Measurements from ENCODE around the gene LRRC43. TPM values are rescaled to one million over a fixed set of nuclear protein-coding genes. Genes with fewer than 3 reads are reported as not detected.
A peak's percentile ranks its signal among the peaks of the same experiment; 100 is the strongest.
"Not testable (repeated sequence)": the region's sequence is repeated elsewhere in the genome, so short reads cannot be mapped to it uniquely, and the experiment has no call there.

LRRC43 gene
- polyA plus RNA-seq, 3 donors from 2014 or later = 0.52 to 6.2 (median 3.2) TPM

DNA sequence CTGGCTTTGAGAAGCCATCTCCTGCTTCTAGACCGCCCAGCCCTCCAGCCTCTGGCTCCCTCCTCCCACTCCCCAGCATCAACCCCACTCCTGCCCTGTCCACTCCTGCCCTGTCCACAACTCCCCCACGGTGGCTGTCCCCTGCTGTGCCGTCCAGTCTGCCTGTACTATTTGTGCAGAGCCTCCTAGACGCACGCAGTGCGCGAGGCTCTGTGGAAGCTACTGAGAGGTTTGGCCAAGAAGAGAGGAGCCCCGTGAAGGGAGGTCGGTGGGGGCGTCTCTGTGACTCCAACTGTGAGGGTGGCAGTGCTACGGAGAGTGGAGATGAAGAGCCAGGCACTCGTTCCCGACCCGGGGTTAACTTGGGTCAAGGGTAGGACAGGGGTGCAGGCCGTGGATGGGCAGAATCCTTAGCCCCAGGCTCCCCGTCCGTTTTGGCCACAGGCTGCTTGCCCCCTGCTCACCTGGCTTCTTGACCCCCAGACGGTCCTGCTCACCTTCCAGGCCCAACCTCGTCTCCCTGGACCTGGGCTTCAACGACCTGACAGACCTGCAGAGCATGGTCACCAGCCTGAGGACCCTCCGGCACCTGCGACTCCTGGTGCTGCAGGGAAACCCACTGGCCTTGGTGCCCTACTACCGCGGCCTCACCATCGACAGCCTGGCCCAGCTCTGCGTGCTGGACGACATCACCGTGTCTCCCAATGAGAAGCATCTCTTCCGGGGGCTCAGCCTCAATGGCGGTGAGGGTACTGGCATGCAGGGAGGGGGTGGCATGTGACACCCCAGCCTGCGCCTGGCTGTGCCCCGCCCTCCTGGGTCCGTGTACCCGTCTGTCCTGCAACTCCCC is 6.9 kb downstream of the LRRC43 start:
- Mint-ChIP-seq H3K4me3 (no peak overlapping the region), H3K27ac (peak overlapping the region in 1 of 6 donors; percentile 24), H3K9me3 (no peaks in the 10 kb centered on the region), H3K27me3 (ENCODE audit: low read depth in 3 of 3) (peaks cover 0 to 2% (median under 1%) of the 10 kb centered on the region in 3 donors), H3K4me1 (peaks cover 15 to 20% of the 10 kb centered on the region in 2 donors), H3K36me3 (peaks cover 5 to 18% (median 6%) of the 10 kb centered on the region in 3 donors)
- no peak for DNase-seq

DNA sequence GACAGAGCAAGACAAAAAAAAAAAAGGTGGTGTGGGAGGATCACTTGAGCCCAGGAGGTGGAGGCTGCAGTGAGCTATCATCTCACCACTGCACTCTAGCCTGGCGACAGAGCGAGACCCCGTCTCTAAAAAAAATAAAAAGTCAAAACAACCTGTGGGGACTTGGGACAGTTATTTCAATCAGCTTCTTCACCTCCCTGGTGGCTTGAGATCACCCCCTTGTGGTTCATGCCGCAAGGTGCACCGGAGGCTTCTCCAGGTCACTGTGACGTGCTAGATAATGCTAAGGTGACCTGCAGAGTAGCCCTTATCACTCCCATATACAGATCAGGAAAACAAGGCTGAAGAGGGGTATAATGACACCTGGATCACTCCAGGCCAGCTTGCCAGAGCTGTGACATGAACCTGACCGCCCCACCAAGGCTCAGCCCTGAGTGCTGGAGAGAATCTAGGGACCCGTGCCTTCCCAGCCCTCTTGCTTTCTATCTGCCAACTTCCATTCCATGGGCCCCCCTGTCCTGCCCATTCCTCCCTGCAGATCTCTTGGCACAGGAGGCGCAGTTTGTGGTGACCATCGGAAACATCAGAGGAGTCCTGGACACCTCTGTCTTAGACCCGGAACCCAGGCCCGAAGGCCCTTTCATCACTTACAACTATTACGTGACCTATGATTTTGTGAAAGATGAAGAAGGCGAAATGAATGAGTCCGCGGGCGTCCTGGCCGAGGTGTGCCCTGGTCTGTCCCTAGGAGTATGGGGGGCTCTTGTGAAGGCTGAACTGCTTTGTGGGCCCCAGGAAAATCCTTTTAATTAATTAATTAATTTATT is 8.1 kb downstream of the LRRC43 start:
- Mint-ChIP-seq H3K36me3 (peaks cover 10 to 25% (median 12%) of the 10 kb centered on the region in 3 donors), H3K27ac (peak overlapping the region in 3 of 6 donors; percentile 20 to 68 (median 42)), H3K4me3 (no peak overlapping the region), H3K9me3 (no peaks in the 10 kb centered on the region), H3K27me3 (ENCODE audit: low read depth in 3 of 3) (peaks cover 0 to 5% (median 2%) of the 10 kb centered on the region in 3 donors), H3K4me1 (peaks cover 8 to 10% of the 10 kb centered on the region in 2 donors)
- DNase-seq = peak; percentile 70 to 79 (median 73)

DNA sequence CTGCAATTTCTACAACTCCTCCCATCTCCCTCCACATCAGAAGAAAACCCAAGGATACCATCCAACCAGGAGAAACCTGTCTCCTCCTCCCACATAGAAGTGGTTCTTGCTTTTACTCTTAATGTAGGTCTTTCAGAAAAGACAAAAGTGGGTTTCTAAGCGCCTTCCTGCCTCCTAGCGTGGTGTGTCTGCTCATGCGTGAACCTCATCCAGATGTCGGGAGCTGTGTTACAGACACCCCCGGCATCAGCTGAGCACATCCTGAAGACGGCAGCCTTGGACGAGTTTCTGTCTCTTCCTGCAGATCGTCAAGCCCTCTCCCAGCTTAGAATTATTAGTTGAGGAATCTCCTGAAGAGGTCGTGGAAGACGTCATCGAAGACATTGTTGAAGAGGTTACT is 9.5 kb downstream of the LRRC43 start:
- peaks cover 0 to 5% (median 2%) of the 10 kb centered on the region in 3 donors for H3K27me3 Mint-ChIP-seq (ENCODE audit: low read depth in 3 of 3)
- no peak for DNase-seq
- peaks cover 10 to 25% (median 12%) of the 10 kb centered on the region in 3 donors for H3K36me3 Mint-ChIP-seq
- H3K4me1 Mint-ChIP-seq = peaks cover 8 to 12% of the 10 kb centered on the region in 2 donors
- no peaks in the 10 kb centered on the region for H3K9me3 Mint-ChIP-seq
- no peak overlapping the region for H3K4me3 Mint-ChIP-seq
- peak overlapping the region in 1 of 6 donors; percentile 17 for H3K27ac Mint-ChIP-seq

DNA sequence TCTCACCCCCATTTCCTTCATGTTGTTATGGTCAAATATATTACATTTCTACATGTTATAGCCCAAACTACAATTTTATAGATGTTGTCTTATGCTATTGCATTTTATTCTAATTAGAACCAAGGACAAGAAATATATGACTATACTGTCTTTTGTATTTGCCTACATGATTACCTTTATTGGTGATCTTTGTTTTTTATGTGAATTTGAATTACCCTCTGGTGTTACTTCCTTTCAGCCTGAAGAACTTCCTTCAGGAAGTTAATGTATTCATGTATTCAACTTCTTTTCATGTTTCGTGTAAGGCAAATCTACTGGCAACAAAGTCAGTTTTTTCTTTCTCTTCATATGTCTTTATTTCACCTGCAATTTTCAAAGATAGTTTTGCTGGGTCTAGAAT is 11.9 kb downstream of the LRRC43 start:
- no peak for DNase-seq
- Mint-ChIP-seq H3K27me3 (ENCODE audit: low read depth in 3 of 3) (peaks cover 0 to 5% (median 2%) of the 10 kb centered on the region in 3 donors), H3K36me3 (peaks cover 10 to 25% (median 12%) of the 10 kb centered on the region in 3 donors), H3K4me1 (peaks cover 8 to 14% of the 10 kb centered on the region in 2 donors), H3K4me3 (no peak overlapping the region), H3K9me3 (no peaks in the 10 kb centered on the region), H3K27ac (no peak overlapping the region)

DNA sequence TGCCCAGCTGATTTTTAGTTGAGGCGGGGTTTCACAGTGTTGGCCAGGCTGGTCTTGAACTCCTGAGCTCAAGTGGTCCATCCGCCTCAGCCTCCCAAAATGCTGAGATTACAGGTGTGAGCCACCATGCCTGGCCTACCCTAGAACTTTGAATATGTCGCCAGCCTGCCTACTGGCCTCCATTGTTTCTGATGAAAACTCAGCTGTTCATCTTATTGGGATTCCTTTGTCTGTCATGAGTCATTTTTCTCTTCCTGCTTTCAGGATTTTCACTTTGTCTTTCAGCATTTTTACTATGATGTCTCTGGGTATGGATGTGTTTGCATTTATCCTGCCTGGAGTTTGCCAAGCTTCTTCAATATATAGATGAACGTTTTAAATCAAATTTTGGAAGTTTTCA is 12.5 kb downstream of the LRRC43 start:
- H3K4me1 Mint-ChIP-seq = peaks cover 8 to 14% of the 10 kb centered on the region in 2 donors
- no peaks in the 10 kb centered on the region for H3K9me3 Mint-ChIP-seq
- peak overlapping the region in 1 of 6 donors; percentile 12 for H3K27ac Mint-ChIP-seq
- H3K4me3 Mint-ChIP-seq = no peak overlapping the region
- DNase-seq = no peak
- H3K36me3 Mint-ChIP-seq = peaks cover 10 to 25% (median 12%) of the 10 kb centered on the region in 3 donors
- H3K27me3 Mint-ChIP-seq (ENCODE audit: low read depth in 3 of 3) = peaks cover under 1 to 5% (median 2%) of the 10 kb centered on the region in 3 donors

DNA sequence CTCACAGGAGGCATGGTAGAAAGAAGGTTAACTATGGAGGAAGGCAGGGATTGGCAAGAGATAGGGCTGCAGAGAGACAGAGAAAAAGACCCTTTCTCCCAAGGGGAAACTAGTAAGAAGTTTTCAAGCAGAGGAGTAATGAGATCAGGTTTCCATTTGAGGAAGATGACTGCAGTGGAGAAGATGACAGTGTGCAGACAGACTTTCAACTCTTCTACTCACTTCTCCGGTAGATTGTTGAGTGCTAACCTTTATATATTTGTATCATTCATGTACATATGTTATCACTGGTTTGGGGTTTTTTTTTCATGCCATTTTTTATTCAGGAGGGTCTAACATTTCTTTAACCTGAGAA is 14.7 kb downstream of the LRRC43 start:
- Mint-ChIP-seq H3K9me3 (no peaks in the 10 kb centered on the region), H3K4me3 (peak overlapping the region in 1 of 5 donors; percentile 26), H3K27me3 (ENCODE audit: low read depth in 3 of 3) (peaks cover 0 to 12% (median 4%) of the 10 kb centered on the region in 3 donors), H3K27ac (peak overlapping the region in 3 of 6 donors; percentile 32 to 69 (median 51)), H3K4me1 (peaks cover 3 to 7% of the 10 kb centered on the region in 2 donors), H3K36me3 (peaks cover 7 to 18% (median 10%) of the 10 kb centered on the region in 3 donors)
- DNase-seq = no peak

DNA sequence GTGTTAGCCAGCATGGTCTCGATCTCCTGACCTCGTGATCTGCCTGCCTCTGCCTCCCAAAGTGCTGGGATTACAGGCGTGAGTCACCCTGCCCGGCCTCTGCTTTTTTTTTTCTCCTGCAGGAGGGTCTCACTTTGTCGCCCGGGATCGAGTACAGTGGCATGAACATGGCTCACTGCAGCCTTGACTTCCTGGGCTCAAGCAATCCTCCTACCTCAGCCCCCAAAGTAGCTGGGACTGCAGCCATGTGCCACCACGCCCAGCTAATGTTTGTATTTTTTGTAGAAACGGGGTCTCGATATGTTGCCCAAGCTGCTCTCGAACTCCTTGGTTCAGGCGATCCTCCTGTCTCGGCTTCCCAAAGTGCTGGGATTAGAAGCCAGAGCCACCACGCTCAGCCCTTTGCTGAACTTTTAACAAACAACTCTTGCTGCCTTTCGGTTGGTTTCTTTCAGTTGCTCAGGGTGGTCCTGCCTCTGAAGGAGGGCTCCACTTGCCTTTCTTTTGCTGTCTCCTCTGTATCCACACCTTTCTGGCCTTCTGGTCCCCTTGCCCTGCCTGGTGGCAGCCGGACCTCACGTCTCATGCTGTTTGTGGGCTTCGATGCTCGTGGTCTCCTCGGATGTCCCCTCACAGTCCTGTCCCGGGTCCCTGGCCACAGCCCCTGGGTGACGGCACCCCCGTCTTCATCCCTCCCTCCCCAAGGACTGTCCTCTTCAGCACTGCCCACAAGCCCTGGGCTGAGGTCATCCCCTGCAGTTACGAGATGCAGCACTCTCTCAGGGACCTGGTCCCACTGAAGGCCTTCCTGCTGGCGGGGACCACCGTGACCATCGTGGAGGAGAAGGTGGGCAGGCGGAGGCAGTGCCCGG is 16.8 kb downstream of the LRRC43 start:
- Mint-ChIP-seq H3K27ac (no peak overlapping the region), H3K27me3 (ENCODE audit: low read depth in 3 of 3) (peaks cover 2 to 15% (median 11%) of the 10 kb centered on the region in 3 donors), H3K4me3 (no peak overlapping the region), H3K9me3 (no peaks in the 10 kb centered on the region), H3K36me3 (peaks cover 5 to 8% (median 7%) of the 10 kb centered on the region in 3 donors), H3K4me1 (peaks cover 11 to 12% of the 10 kb centered on the region in 2 donors)
- no peak for DNase-seq

DNA sequence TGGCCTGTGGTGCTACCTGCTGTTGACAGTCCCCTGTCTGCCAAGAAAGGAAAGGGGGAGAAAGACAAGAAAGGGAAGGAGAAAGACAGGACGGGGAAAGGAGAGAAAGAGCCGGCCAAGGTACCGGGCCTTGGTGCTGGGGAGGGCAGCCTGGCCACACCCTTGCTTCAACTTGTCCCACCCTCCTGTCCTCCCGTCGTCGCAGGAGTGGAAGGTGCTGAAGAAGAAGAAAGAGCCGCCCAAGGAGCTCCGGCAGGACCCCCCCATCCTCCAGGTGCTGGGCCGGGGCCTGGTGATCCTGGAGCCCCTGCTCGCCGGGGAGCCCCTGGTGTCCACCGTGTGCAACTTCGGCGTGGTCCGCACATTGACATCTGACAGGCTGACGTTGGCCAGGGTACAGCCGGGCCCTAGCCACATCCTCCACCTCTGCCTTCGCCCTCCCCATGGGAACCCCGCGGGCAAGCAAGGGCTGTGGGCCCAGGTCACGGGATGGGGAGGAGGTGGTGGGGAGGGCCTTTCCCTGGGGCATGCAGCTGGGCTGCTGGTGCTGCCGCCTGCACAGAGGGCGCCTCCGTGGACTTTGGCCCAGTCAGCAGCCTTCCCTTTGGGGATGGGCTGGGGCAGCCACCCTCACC is 17.7 kb downstream of the LRRC43 start:
- H3K27me3 Mint-ChIP-seq (ENCODE audit: low read depth in 3 of 3) = peaks cover 3 to 18% (median 15%) of the 10 kb centered on the region in 3 donors
- no peak overlapping the region for H3K4me3 Mint-ChIP-seq
- H3K36me3 Mint-ChIP-seq = peaks cover 2 to 5% (median 2%) of the 10 kb centered on the region in 3 donors
- H3K27ac Mint-ChIP-seq = no peak overlapping the region
- peaks cover 15 to 16% of the 10 kb centered on the region in 2 donors for H3K4me1 Mint-ChIP-seq
- no peak for DNase-seq
- no peaks in the 10 kb centered on the region for H3K9me3 Mint-ChIP-seq

DNA sequence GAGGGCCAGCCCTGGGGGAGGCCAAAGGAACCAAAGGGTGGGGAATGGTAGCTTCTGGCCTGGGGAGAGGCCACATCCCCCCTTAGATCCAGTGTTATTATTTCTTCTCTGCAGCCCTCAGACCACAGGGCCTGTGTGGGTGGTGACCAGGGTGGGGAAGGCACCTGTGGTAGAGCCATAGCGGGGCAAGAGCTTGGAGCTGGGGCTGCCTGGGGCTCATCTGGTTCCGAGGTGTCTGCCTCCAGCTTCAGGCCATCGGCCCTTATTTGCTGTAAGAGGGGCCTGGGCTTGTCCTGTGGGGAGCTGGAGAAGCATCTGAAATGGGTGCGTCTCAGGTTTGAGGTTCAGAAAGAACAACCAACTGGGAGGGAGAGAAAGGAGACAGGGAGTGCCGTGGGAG is 18.5 kb downstream of the LRRC43 start:
- Mint-ChIP-seq H3K36me3 (no peaks in the 10 kb centered on the region), H3K4me1 (peaks cover 15 to 16% of the 10 kb centered on the region in 2 donors), H3K27ac (no peak overlapping the region), H3K27me3 (ENCODE audit: low read depth in 3 of 3) (peaks cover 5 to 16% (median 15%) of the 10 kb centered on the region in 3 donors), H3K9me3 (no peaks in the 10 kb centered on the region), H3K4me3 (peak overlapping the region in 2 of 5 donors; percentile 21 to 23)
- DNase-seq = no peak

DNA sequence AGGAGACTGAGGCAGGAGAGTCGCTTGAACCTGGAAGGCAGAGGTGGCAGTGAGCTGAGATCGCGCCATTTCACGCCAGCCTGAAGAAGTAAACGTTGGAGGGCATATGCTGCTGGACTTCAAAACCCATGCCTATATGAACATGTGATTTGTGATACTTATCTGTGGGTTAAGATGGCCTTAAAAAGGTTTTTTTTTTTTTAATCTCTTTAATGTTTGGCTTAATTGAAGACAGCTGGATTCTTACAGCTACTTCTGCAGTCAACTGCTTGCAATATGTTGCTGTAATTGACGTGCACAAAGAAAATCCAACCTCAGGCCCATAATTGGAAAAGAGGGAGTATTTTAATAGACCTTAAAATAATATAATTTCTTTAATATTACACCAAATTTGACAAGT is 19.1 kb downstream of the LRRC43 start:
- no peaks in the 10 kb centered on the region for H3K9me3 Mint-ChIP-seq
- DNase-seq = no peak
- peaks cover 15 to 16% of the 10 kb centered on the region in 2 donors for H3K4me1 Mint-ChIP-seq
- H3K36me3 Mint-ChIP-seq = no peaks in the 10 kb centered on the region
- no peak overlapping the region for H3K4me3 Mint-ChIP-seq
- no peak overlapping the region for H3K27ac Mint-ChIP-seq
- H3K27me3 Mint-ChIP-seq (ENCODE audit: low read depth in 3 of 3) = peaks cover 5 to 19% (median 15%) of the 10 kb centered on the region in 3 donors

DNA sequence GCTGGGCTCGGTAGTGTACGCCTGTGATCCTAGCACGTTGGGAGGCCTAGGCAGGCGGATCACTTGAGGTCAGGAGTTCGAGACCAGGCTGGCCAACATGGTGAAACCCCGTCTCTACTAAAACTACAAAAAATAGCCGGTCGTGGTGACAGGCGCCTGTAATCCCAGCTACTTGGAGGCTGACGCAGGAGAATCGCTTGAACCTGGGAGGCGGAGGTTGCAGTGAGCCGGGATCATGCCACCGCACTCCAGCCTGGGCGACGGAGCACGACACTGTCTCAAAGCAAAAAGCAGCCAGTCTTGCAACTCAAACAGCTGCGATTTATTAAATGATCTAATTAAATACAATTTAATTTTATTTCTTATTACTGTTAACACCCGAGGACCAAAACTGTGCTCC is 19.9 kb downstream of the LRRC43 start:
- not testable (repeated sequence) for H3K9me3 Mint-ChIP-seq, H3K36me3 Mint-ChIP-seq, H3K27ac Mint-ChIP-seq, DNase-seq
- Mint-ChIP-seq H3K4me1 (peaks cover 9 to 16% of the 10 kb centered on the region in 2 donors), H3K4me3 (peak overlapping the region; percentile 80 to 85 (median 84)), H3K27me3 (ENCODE audit: low read depth in 3 of 3) (peaks cover 5 to 19% (median 15%) of the 10 kb centered on the region in 3 donors)

DNA sequence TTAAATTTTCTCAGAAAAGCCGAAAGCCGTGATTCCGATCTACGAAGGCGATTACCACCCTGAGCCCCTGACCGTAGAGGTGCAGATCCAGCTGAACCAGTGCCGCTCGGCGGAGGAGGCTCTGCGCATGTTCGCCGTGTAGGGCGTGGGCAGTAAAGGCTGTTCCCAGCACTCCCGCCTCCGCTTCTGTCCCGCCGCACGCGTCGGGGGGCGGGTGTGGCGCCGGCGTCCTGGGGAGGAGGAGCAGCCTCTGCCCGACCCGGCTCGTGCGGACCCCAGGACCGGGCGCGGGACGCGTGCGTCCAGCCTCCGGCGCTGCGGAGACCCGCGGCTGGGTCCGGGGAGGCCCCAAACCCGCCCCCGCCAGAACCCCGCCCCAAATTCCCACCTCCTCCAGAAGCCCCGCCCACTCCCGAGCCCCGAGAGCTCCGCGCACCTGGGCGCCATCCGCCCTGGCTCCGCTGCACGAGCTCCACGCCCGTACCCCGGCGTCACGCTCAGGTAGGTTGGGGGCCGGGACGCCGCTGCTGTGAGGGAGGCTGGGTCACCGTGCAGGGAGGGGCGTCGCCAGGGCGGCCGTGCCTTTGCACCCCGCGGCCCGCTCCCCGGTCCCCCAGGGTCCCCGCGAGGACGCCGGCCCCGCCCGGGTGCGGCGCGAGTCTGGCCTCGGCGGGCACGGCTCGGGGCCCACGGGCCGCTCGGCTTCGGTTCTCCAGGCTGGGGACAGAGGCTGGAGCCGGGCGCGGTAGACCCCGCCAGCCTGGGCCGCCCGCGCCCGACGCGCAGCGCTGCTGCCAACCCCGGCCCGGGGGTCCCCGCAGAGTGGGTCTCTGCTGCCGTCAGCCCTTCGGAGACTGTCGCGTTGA is 20.6 kb downstream of the LRRC43 start, which contains the start of gene B3GNT4:
Gene B3GNT4 (plus strand): TSS at position 409 of the 866 bp plus-strand sequence. CDS start 910 bp downstream, outside the sequence.
- DNase-seq = peak in 2 of 3 donors; percentile 36 to 40
- H3K4me1 Mint-ChIP-seq = peaks cover 9 to 16% of the 10 kb centered on the region in 2 donors
- H3K27ac Mint-ChIP-seq = no peak within 1 kb of the TSS

More for the DNA sequence above, 20.6 kb downstream of the LRRC43 start, which contains the start of gene B3GNT4:
- Mint-ChIP-seq H3K36me3 (peaks cover 1 to 13% (median 2%) of the 10 kb centered on the region in 3 donors), H3K4me3 (peak within 1 kb of the TSS; percentile 80 to 85 (median 84)), H3K9me3 (no peaks in the 10 kb centered on the region), H3K27me3 (ENCODE audit: low read depth in 3 of 3) (peaks cover 5 to 19% (median 15%) of the 10 kb centered on the region in 3 donors)

All from immature natural killer cell (primary cell).